ENCODE measurements around the gene CFDP1. TPM values are rescaled to one million over a fixed set of nuclear protein-coding genes. Genes with fewer than 3 reads are reported as not detected.
"Not testable (repeated sequence)": the region's sequence is repeated elsewhere in the genome, so short reads cannot be mapped to it uniquely, and the experiment has no call there.

The CFDP1 gene
- total and polyA plus RNA-seq, 2 donors (not counting 3 experiments of a cell fraction or from before 2014, with no cell fraction given): 17.8 to 53.8 TPM

GRCh38 chr16:75271441-75272096 lies 161.7 kb downstream of the CFDP1 start:
- DNase-seq (ENCODE audit: low read depth, low spot score): no peak
- no peak for FAIRE-seq
- CTCF ChIA-PET: interaction anchor here (0.6 to 1.3 kb wide), 3 partner anchors 10 to 114 kb away, joined by 3 to 6 read pairs (median 4); no protein-coding TSS in a partner anchor
- H3K9ac ChIP-seq (replicated peaks; ENCODE audit: extremely low read depth, insufficient read depth, low read length): no peak overlapping the region
- no peaks in the 10 kb centered on the region for H3K9me1 ChIP-seq (replicated peaks; ENCODE audit: control insufficient read depth, extremely low read depth, insufficient read depth, low read length)
- H3K36me3 ChIP-seq (ENCODE audit: control insufficient read depth in 2 of 2, extremely low read depth in 1 of 2, insufficient read depth in 2 of 2, low read length in 2 of 2): no peaks in the 10 kb centered on the region
- no peak overlapping the region for H3K4me3 ChIP-seq (replicated peaks in 1 of 3; ENCODE audit: insufficient read depth in 1 of 3, low read depth in 1 of 3, low read length in 3 of 3)
- H3K27ac ChIP-seq (ENCODE audit: insufficient read depth, low read depth, low read length): no peak overlapping the region
- no TSS peak for BruUV-seq (replicated peaks)
- H3K27me3 ChIP-seq (ENCODE audit: control insufficient read depth in 2 of 2, insufficient read depth in 2 of 2, low read length in 2 of 2): no peaks in the 10 kb centered on the region
- no peak overlapping the region for H2AFZ ChIP-seq (ENCODE audit: low read depth, low read length)
- dilution Hi-C loops (cut with MboI; ENCODE audit: extremely low pct_ligation_motif_present, low sequenced_read_pairs) (no loop called here), intact Hi-C loops (cut with micrococcal nuclease) (loop anchor here (2.0 kb wide), 1 partner anchor 17 kb away; no protein-coding TSS in a partner anchor)
- TF ChIP-seq MAX (IDR thresholded peaks at IDR 0.05; ENCODE audit: insufficient read depth, insufficient read length) (no peak), JUN (IDR thresholded peaks at IDR 0.05; ENCODE audit: borderline replicate concordance, insufficient read depth, insufficient read length, low read depth) (no peak)
- no peaks in the 10 kb centered on the region for H3K79me2 ChIP-seq (ENCODE audit: control insufficient read depth, insufficient read depth, low read length)
- no peaks in the 10 kb centered on the region for H4K20me1 ChIP-seq (replicated peaks; ENCODE audit: control insufficient read depth, extremely low read depth, insufficient read depth, low read length)
- no peaks in the 10 kb centered on the region for H3K9me3 ChIP-seq (replicated peaks; ENCODE audit: control insufficient read depth, insufficient read depth, low read length)
- POLR2A ChIA-PET: no interaction called here
- H3K4me1 ChIP-seq (ENCODE audit: control insufficient read depth, extremely low read depth, insufficient read depth, low read length): peaks cover 22% of the 10 kb centered on the region
- no peak overlapping the region for H3K4me2 ChIP-seq (ENCODE audit: insufficient read depth, low read length)

GRCh38 chr16:75269358-75269757 lies 163.9 kb downstream of the CFDP1 start:
- FAIRE-seq; BruUV-seq (replicated peaks); H3K9ac ChIP-seq (replicated peaks; ENCODE audit: extremely low read depth, insufficient read depth, low read length); H3K4me3 ChIP-seq (replicated peaks in 1 of 3; ENCODE audit: insufficient read depth in 1 of 3, low read depth in 1 of 3, low read length in 3 of 3); H4K20me1 ChIP-seq (replicated peaks; ENCODE audit: control insufficient read depth, extremely low read depth, insufficient read depth, low read length); H3K9me3 ChIP-seq (replicated peaks; ENCODE audit: control insufficient read depth, insufficient read depth, low read length); H2AFZ ChIP-seq (ENCODE audit: low read depth, low read length); H3K27ac ChIP-seq (ENCODE audit: insufficient read depth, low read depth, low read length); intact Hi-C loops (cut with micrococcal nuclease); DNase-seq (ENCODE audit: low read depth, low spot score); H3K27me3 ChIP-seq (ENCODE audit: control insufficient read depth in 2 of 2, insufficient read depth in 2 of 2, low read length in 2 of 2); dilution Hi-C loops (cut with MboI; ENCODE audit: extremely low pct_ligation_motif_present, low sequenced_read_pairs); H3K4me2 ChIP-seq (ENCODE audit: insufficient read depth, low read length); H3K36me3 ChIP-seq (ENCODE audit: control insufficient read depth in 2 of 2, extremely low read depth in 1 of 2, insufficient read depth in 2 of 2, low read length in 2 of 2); POLR2A ChIA-PET; H3K9me1 ChIP-seq (replicated peaks; ENCODE audit: control insufficient read depth, extremely low read depth, insufficient read depth, low read length): not testable (repeated sequence)
- Histone ChIP-seq H3K79me2 (ENCODE audit: control insufficient read depth, insufficient read depth, low read length) (peaks cover 16% of the 10 kb centered on the region), H3K4me1 (ENCODE audit: control insufficient read depth, extremely low read depth, insufficient read depth, low read length) (peaks cover 29% of the 10 kb centered on the region)
- CTCF ChIA-PET: interaction anchor here (1.9 kb wide), 1 partner anchor 116 kb away, joined by 10 read pairs; no protein-coding TSS in a partner anchor
